Left lung (tissue), 10 donors: ENCODE results near the gene BAZ1A. TPM values are rescaled to one million over a fixed set of nuclear protein-coding genes. Genes with fewer than 3 reads are reported as not detected.
"Not testable (repeated sequence)": the region's sequence is repeated elsewhere in the genome, so short reads cannot be mapped to it uniquely, and the experiment has no call there.

Experiments used
- ATAC-seq: fragments of 200-7000 bp; cut with Tn5 transposase; one replicate; pipeline ENCODE4 v1.9.1; 2020; ENCODE audit warnings: moderate library complexity
- DNase-seq, 4 donors: peaks; one replicate each; pipeline ENCODE4 v3.0.0-alpha.2; 2013 to 2020
- H3K27ac ChIP-seq, 2 donors: fragments of 200-600 bp; sonication (generic) in 1 of 2; one replicate each; pipeline versions ENCODE4 v1.5.0 to v1.8.0; 2020 to 2021
- H3K27me3 ChIP-seq, 2 donors: fragments of 200-600 bp; sonication (generic) in 1 of 2; one replicate each; pipeline versions ENCODE4 v1.5.0 to v1.8.0; 2020 to 2021
- H3K36me3 ChIP-seq, 2 donors: fragments of 200-600 bp; sonication (generic) in 1 of 2; one replicate each; pipeline versions ENCODE4 v1.5.0 to v1.8.0; 2020 to 2021
- H3K4me1 ChIP-seq, 2 donors: fragments of 200-600 bp; one replicate each; pipeline ENCODE4 v1.8.0; 2021
- H3K4me3 ChIP-seq, 2 donors: fragments of 200-600 bp; sonication (generic) in 1 of 2; one replicate each; pipeline versions ENCODE4 v1.5.0 to v1.8.0; 2020 to 2021; ENCODE audit warnings: mild to moderate bottlenecking in 1 of 2
- H3K9me3 ChIP-seq, 2 donors: fragments of 200-600 bp; sonication (generic) in 1 of 2; one replicate each; pipeline versions ENCODE4 v1.5.0 to v1.8.0; 2020 to 2021
- CTCF ChIP-seq, 2 donors: fragments of 200-600 bp; sonication (generic) in 1 of 2; IDR thresholded peaks; one replicate each; pipeline versions ENCODE4 v1.5.0 to v1.8.0; 2021; ENCODE audit warnings: antibody characterized with exemption in 2 of 2
- intact Hi-C, 2 donors: fragments of 100-400 bp; cut with DNase I; formaldehyde crosslinking; loops; one replicate each; pipeline versions ENCODE4 v1.11.2 to v1.14.2; 2022
- polyA plus RNA-seq, 6 donors: library from polyadenylated mRNA; unstranded; fragments of 120-200 nt; gene quantifications; one replicate each; pipeline ENCODE4 v1.2.1, GENCODE V29; 2013; ENCODE audit not compliant: insufficient read length in 6 of 6
- total RNA-seq, 2 donors: library from RNA; stranded (reverse); fragmentation: NEBNext Ultra II Directional; extraction: Animal tissue kit (Norgen Biotek cat#: 25700); gene quantifications; one replicate each; pipeline ENCODE4 v1.2.1, GENCODE V29; 2021
- donor health status: DM: no; HTN: yes; CAD: no.
- donor health status: DM: no; HTN: no; CAD: no.

BAZ1A gene
- total and polyA plus RNA-seq, 8 donors: 30.4 to 50.4 (median 33.9) TPM

DNA sequence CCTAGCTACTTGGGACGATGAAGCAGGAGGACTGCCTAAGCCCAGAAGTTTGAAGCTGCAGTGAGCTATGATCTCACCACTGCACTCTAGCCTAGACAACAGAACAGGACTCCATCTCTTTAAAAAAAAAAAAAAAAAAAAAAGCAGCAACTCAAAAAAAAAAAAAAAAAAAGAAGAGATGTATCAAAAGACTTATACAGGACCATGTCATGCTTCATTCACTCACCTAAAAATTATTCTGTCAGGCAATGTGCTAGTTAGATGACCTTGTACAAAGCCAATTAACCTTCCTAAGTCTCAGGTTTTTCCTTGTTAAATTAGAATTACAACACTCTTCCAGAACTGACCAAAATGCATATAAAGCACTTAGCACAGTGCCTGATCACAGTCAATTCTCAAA, 50.9 kb downstream of the BAZ1A start:
- Histone ChIP-seq H3K4me1 (no peaks in the 10 kb centered on the region), H3K27ac (peak overlapping the region in 1 of 2 donors; percentile 7), H3K4me3 (no peak overlapping the region), H3K9me3 (no peaks in the 10 kb centered on the region), H3K27me3 (no peaks in the 10 kb centered on the region), H3K36me3 (peaks cover 0 to 76% of the 10 kb centered on the region in 2 donors)
- DNase-seq (no peak), ATAC-seq (no peak)
- TF ChIP-seq CTCF (IDR thresholded peaks at IDR 0.05): no peak
- intact Hi-C loops: no loop called here

GRCh38 chr14:34817768-34818167, 57.4 kb downstream of the BAZ1A start:
- intact Hi-C loops: no loop called here
- TF ChIP-seq CTCF (IDR thresholded peaks at IDR 0.05): no peak
- ATAC-seq: peak; percentile 27

DNA sequence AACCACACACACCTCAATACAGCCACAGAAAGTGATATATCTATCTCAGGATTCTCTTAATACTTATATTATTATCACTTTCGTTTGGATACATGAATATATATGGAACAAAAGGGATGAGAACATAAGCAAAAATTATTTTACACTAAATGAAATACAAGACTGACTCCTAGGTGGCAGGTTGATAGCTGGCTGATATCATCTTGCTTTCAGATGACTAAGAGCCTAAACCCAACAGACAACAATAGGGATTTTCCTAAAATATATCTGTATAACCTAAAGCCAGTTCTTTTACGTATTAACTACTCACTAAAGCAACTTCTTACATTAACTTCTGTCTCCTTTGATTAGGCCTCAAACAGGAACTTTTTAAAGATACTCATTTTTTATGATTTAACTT, 65.1 kb downstream of the BAZ1A start:
- DNase-seq (no peak), ATAC-seq (no peak)
- no peaks in the 10 kb centered on the region for H3K9me3 ChIP-seq
- no peaks in the 10 kb centered on the region for H3K4me1 ChIP-seq
- peaks cover 0 to 57% of the 10 kb centered on the region in 2 donors for H3K36me3 ChIP-seq
- no peak for TF ChIP-seq CTCF (IDR thresholded peaks at IDR 0.05)
- no peak overlapping the region for H3K4me3 ChIP-seq
- no peak overlapping the region for H3K27ac ChIP-seq
- no peaks in the 10 kb centered on the region for H3K27me3 ChIP-seq
- intact Hi-C loops: no loop called here

More at GRCh38 chr14:34817768-34818167, 57.4 kb downstream of the BAZ1A start:
- no peaks in the 10 kb centered on the region for H3K27me3 ChIP-seq
- peak overlapping the region in 1 of 2 donors; percentile 74 for H3K27ac ChIP-seq
- no peak overlapping the region for H3K4me3 ChIP-seq
- DNase-seq: no peak
- no peaks in the 10 kb centered on the region for H3K9me3 ChIP-seq
- peaks cover 0 to 11% of the 10 kb centered on the region in 2 donors for H3K4me1 ChIP-seq
- H3K36me3 ChIP-seq: peaks cover 0 to 52% of the 10 kb centered on the region in 2 donors

DNA sequence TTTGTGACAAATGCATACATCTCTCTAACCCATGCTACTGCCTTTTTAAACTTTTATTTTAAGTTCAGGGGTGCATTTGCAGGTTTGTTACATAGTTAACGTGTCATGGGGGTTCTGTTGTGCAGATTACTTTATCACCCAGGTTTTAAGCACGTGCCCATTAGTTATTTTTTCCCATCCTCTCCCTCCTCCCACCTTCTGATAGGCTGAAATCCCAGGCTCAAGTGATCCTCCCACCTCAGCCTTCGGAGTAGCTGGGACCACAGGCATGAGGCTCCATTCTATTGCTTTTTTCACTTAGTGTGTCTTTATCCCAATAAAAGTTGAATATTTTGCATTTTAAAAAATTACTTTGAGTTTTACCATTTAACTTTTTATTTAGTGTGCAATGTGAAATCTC, 68.9 kb downstream of the BAZ1A start:
- ATAC-seq (no peak), DNase-seq (no peak)
- Histone ChIP-seq H3K4me1 (no peaks in the 10 kb centered on the region), H3K4me3 (no peak overlapping the region), H3K27ac (no peak overlapping the region), H3K9me3 (no peaks in the 10 kb centered on the region), H3K36me3 (peaks cover 0 to 76% of the 10 kb centered on the region in 2 donors), H3K27me3 (no peaks in the 10 kb centered on the region)
- intact Hi-C loops: no loop called here
- TF ChIP-seq CTCF (IDR thresholded peaks at IDR 0.05): no peak

DNA sequence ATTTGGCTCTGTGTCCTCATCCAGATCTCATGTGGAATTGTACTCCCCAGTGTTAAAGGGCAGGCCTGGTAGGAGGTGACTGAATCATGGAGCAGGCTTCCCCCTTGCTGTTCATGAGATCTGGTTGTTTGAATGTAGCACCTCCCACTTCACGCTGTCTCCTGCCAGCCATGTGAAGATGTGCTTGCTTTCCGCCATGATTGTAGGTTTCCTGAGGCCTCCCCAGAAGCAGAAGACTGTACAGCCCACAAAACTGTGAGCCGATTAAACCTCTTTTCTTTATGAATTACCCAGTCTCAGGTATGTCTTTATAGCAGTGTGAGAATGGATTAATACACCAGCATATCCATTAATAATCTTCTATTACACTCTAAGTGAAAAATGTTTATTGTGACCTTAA, 70.2 kb downstream of the BAZ1A start:
- Histone ChIP-seq H3K36me3 (peaks cover 0 to 76% of the 10 kb centered on the region in 2 donors), H3K27ac (no peak overlapping the region), H3K9me3 (no peaks in the 10 kb centered on the region), H3K4me3 (no peak overlapping the region), H3K27me3 (no peaks in the 10 kb centered on the region), H3K4me1 (no peaks in the 10 kb centered on the region)
- DNase-seq (no peak), ATAC-seq (no peak)
- TF ChIP-seq CTCF (IDR thresholded peaks at IDR 0.05): no peak
- intact Hi-C loops: no loop called here

DNA sequence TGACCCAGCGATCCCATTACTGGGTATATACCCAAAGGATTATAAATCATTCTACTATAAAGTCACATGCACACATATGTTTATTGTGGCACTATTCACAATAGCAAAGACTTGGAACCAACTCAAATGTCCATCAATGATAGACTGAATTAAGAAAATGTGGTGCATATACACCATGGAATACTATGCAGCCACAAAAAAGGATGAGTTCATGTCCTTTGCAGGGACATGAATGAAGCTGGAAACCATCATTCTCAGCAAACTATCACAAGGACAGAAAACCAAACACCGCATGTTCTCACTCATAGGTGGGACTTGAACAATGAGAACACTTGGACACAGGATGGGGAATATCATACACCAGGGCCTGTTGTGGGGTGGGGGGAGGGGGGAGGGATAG, 76.3 kb downstream of the BAZ1A start:
- H3K9me3 ChIP-seq, H3K4me3 ChIP-seq, H3K27ac ChIP-seq, H3K27me3 ChIP-seq, H3K4me1 ChIP-seq, DNase-seq, intact Hi-C loops, ATAC-seq: not testable (repeated sequence)
- H3K36me3 ChIP-seq: peaks cover 0 to 93% of the 10 kb centered on the region in 2 donors
